Right renal pelvis (tissue), 4 donors: ENCODE data around the gene SLC6A3. TPM values are rescaled to one million over a fixed set of nuclear protein-coding genes. Genes with fewer than 3 reads are reported as not detected.

ENCODE experiments used
- DNase-seq, 4 donors: peaks; one replicate each; pipeline ENCODE4 v3.0.0-alpha.2; 2013; ENCODE audit warnings: low read depth in 4 of 4, low spot score in 3 of 4, missing footprints in 1 of 4
- polyA plus RNA-seq, 4 donors: library from polyadenylated mRNA; unstranded; fragments of 120-200 nt; gene quantifications; one replicate each; pipeline ENCODE4 v1.2.1, GENCODE V29; 2013; ENCODE audit not compliant: insufficient read length in 4 of 4

SLC6A3 gene
- under 1 TPM; 0.41 to 0.64 (median 0.62) TPM for polyA plus RNA-seq

DNA sequence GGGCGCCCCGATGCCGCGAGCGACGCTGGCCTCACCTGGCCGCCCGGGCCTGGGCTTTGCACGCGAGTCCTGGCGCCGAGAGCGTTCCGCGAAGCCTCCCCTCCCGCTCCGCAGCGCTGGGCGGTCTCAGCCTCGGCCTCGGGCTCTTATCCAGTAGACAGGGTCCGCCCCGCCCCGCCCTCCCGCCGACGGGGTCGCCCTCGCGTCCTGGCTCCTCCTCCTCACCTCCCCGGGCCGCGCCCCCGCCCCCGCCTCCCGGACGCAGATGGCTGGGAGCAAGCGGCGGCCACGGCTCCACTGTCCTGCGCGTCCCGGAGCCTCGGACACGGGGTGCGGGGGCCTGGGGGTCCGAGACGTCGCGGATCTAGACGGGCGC, at the start of gene SLC6A3:
Gene SLC6A3 (minus strand): TSS at position 128 of the 376 bp plus-strand sequence. CDS start 2,243 bp downstream, outside the sequence.
- peak in 3 of 4 donors; percentile 23 to 43 (median 38) for DNase-seq

DNA sequence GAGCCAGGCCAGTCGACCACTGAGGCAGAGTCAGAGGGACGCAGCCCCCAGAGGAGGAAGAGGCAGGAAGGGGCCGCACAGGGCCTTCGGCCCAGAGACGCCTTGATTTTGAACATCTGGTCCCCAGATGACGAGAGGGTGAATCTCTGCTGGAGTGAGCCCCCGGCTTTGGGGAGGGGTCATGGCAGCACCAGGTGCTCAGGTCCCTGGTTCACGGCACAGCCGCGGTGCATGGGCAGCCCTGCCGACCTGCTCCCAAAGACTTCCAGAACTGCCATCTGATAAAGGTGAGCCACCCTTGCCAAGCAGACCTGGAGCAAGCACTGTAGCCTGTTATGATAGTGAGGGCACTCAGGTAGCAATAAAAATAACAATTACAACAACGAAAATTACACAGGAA, 48.7 kb upstream of the SLC6A3 start:
- DNase-seq = no peak

DNA sequence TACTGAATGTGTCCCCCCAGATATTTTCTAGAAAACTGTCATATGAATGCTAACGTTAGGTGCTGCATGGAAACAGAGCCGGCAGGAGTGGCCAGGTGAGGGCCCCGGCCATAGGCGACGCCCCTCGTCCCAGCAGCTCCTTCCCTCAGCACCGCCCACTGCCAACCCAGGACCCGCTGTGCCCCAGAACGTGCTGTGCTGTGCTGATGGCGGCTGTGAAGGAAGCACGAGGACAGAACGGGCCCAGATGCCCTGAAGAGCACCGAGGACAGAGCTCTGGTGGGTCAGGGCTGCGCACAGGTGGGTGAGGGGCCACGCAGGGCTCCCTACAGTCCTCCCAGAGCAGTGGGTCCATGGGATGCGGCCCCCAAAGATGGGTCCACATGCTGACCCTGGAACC, 48.2 kb upstream of the SLC6A3 start:
- no peak for DNase-seq

DNA sequence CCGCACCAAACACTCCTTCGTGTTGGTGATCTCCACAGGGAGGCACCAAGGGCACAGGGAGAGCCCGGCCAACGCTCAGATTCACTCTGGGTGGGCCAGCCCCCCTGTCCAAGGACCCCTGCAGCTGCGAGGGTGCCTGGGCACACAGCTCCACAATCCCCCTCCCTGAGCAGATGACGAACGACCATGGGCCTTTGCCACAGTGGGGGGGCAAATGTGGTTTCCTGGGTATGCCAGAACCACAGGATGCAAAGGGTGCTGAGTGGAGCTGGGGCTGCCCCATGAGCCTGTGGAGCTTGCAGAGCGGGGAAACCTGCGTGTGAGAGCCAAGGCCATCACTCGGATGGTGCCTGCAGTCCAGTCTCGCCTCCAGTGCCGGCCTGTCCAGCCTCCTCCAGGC, 47.5 kb upstream of the SLC6A3 start:
- DNase-seq = no peak

DNA sequence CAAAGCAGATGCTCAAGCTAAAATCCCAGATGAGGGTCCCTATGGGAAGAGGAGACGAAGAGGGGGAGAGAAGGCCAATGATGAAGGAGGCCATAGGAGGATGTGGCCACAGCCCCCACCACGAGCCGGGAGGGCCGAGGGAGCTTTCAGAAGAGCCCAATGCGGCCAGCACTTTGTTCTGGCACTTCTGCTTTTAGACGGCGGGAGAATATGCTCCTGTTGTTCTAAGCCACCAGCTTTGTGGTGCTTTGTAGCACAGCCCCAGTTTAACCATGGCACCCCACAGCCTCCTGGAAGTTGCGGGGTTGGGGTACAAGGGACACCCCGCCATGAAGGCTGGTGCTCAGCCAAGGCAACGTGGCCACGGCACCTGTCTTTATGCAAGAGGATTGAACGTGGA, 45.1 kb upstream of the SLC6A3 start:
- DNase-seq = no peak

DNA sequence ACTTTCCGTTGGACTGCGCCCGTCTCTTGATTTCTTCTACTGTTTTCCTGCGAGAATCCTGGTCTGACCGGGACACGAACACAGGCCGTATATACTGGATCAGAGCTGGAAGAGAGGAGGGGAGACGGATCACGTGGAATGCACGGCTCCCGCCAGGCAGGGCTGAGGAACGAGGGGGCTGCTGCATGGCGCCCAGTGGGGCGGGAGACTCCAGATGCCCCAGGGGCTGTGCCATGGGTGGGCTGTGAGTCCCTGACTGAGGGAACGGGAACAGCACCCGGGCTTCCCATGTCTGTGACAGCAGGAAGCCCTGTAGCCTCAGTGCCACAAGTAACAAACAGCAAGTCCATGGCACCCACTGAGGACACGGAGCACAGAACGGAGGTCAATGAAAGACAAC, 44.5 kb upstream of the SLC6A3 start:
- no peak for DNase-seq

DNA sequence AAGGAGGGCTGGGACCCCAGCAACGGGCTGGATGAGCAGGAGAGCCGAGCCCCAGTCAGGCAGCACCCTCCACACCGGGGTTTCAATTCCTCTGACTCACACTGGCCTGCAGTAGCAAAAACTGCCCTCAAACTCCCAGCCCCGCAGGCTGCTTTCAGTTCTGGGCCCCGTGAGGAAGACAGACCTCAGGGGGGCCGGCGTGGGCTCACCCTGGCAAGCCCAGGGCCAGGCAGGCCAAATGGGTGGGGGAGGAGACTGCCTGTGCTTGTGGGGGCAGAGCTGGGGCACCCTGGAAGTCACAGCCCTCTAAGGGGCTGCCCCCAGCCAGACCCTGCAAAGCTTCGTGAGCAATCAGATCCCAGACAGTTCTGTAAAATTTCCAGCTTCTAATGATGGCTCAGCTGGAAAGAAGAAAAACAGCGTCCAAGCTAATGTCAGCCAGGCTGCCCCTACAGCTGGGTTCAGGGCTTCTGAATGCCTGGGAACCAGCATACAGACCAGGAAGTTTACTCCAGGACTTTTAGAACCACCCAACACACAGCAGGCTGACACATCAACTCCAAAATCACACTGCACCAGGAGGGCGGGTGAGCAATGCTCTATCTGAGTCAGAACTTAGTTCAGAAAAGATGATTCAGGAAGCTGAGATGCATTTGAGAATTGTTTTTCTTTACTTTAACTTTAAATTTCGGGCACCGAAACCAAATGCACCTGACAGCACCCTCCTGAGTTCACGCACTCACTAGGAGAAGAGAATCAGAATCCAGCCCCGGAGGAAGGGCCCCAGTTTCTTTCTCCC, 43.8 kb upstream of the SLC6A3 start:
- DNase-seq = no peak

DNA sequence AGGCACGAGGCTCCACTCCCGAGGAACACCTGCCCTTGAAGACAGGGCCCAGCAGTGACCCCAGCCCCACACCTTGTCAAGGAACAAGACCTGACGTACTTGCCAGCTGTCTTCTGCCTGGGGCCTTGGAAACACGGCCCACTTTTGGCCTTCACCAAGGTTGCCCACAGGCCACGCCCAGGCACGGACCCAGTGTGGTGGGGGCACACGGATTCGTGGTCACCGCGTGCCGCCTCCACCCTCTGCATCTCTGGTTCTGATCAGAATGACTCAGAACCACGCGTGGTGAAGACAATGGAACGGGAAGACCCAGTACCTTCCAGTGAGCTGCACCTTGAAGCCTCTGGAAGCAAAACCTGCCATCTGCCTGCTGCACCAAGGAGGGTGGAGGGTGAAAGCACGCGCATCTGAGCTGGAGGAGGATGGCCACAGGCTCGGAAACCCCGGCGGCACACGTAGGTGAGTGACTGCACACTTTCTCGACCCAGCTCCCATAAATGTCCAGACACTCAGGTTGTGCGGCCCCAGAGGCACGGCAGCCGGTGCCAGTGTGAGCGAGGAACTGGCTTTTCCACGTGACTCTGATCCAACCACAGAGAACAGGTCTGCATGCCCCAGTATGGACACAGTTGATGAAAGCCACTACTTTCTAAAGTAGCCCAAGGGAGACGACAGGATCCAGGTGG, 42.0 kb upstream of the SLC6A3 start:
- no peak for DNase-seq

DNA sequence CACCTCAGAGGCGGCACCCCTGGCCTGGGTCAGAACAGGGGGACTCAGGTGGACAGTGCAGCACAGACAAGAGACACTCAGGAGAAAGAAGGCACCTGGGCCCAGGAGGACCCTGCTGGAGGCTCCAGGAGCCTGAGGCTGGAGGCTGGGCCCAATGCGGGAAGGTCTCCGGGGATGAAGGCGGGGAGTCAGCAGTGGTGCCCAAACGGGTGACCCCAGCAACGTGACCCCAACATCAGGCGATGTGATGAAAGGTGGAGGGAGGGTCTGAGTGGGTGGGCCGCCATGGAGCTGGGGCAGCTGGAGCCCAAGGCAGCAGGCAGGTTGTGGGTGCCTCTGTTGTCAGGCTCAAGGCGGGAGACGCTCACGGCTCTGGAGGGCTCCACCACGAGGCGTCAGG, 41.0 kb upstream of the SLC6A3 start:
- no peak for DNase-seq

DNA sequence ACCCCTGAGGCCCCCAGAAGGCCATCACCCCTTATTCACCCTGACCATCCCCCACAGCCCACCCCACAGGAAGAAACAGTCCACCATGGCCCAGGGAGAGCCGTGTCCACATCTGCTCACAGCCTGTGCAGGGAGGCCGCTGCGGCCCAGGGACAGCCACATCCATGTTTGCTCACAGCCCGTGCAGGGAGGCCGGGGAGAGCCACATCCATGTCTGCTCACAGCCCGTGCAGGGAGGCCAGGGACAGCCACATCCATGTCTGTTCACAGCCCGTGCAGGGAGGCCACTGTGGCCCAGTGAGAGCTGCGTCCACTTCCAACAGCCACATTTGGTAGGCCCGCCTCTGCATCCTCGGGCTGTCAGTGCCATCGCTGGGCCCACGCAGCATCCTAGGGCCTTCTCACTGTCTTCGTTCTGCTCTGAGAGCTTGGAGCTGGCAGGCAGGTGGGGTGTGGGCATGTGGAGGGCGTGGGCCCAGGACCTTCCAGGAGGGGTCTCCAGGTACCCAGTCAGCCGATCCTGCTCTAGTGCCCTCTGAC, 40.4 kb upstream of the SLC6A3 start:
- DNase-seq = no peak

DNA sequence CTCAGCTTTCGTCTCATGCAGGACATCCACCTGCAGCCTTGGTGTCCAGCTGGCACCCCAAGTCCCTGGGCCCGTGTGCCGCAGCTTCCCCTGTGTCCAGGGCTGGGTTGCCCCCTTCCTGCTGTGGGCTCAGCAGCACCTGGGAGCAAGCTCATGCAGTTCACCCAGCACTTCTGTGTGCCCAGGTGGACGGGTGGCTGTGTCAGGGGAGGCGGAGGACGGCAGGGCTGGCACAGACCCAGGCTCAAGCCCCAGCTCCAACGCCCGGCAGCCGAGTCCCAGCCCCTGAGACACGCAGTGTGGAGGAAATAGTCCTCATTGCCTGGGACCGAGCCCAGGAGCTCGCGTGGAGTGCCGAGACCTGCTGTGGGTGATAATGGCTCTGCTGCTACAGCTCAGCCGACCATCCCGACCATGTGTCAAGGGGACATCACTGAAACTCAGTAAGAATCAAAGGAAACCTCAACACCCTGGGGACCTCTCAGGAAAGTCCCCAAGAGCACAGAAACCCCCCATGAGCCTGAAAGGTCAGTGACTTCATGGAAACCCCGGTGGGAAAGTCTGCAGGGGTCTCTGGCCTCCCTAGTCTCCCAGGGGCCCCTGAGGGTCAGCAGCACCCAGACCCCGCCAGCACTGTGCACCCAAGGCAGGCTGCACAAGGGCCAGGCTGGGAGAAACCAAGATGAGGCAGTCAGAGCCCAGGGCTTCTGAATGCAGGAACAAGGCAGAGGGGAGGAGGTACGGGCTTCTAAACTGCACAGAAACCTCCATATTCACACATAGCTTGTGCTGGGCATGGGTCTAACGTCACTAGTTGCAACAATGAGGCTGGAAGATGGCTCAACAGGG, 39.7 kb upstream of the SLC6A3 start:
- no peak for DNase-seq

DNA sequence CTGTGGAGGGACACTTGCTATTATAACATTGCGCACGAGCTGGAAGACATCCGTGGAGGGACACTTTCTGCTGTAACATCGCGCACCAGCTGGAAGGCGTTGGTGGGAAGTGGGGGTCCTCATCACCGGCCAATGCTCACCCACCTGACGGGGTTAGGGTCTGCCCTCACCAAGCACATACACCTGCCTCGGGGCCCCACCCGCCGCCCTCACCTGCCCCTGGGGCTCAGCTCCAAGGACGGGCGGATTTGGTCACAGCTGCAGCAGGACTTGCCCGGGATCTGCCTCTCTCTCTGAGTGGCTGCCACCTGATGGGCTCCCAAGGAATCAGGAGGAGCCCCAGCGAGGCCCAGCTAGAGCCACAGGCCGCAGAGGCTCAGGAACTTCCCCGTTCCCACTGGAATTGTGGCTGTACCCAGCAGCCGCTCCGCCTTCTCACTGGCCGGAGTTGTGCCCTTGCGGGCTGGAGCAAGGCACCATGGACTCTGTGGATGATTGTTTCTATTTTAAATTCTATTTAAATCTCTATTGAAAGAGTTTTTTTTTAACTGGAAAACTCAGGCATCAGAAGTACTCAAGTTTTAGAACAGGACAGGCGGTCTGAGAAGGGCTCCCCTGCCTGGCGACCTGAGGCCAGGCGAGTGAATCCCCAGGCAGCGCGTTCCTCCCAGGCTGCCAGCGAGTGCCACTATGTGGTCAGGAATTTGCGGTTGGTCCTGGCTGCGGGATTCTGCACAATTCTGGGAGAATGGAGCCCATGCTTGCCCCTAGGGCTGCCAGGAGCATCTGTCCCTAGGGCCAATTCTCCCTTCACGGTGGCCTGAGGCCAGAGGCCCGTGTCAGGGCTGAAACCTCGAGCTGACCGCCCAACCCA, 38.9 kb upstream of the SLC6A3 start:
- DNase-seq = no peak

DNA sequence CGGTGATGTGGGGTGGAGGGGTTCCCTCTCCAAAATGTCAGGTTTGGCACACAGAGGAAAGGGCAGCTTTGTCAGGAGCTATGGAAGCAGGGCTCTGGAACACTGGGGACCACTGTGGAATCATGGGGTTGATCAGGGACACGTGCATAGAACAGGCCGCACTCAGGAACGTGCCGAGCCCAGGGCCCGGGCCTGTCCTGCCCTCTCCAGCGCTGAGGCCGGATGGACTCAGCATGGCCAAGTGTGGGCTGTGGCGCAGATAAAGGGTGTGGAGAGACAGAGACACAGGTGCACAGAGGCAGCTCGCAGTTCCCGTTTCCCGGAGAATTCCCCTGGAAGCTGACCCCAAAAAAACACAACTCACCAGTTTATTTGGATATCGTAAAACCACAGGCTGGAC, 37.8 kb upstream of the SLC6A3 start:
- no peak for DNase-seq

DNA sequence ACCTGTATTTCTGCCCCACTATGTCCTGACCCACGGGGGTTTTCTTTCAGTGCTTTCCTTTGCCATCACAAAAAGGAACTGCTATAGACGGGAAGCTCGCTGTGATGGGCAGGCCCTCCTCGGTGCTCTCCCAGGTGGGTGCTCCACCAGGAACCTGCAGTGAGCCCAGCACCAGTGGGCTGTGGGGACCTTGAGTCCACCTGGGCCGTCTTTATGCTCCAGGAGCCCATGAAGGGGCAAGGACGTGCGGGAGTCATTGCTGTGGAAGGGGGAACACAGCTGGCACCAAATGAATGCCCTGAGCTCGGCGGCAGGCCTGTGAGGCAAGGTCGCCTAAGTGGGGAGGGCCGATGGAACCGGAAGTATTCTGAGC, 36.7 kb upstream of the SLC6A3 start:
- no peak for DNase-seq

DNA sequence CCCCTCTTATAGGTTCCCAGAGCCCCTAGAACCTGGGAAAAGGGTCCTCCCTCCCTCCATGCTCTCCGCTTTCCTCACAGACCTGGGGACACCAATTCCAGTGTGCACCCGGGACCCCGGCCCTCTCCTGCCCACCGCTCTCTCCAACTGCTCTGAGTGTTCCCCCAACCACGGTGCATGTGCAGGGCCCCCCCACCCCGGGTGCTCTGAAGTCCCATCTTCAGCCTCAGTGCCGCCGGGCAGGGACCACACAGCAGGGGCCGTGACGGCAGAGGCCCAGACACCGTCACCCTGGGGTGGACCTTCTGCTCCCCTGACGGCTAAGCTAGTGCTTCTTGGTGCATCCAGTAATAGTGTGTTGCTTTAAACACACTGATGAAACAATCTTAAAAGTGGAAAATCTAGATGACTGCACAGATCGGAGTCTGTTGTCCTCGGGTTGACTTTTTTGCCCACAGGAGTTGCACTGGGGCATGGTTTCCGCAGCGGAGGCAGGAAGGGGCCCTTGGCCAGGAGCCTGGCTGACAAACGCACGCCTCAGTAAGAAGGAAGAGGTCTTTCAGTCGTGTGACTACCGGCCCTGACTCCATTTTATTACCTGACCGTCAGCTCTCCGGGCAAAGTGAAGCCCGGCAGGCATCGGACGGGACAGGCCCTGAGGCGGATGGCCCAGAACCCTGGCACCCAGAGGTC, 36.2 kb upstream of the SLC6A3 start:
- DNase-seq = no peak

DNA sequence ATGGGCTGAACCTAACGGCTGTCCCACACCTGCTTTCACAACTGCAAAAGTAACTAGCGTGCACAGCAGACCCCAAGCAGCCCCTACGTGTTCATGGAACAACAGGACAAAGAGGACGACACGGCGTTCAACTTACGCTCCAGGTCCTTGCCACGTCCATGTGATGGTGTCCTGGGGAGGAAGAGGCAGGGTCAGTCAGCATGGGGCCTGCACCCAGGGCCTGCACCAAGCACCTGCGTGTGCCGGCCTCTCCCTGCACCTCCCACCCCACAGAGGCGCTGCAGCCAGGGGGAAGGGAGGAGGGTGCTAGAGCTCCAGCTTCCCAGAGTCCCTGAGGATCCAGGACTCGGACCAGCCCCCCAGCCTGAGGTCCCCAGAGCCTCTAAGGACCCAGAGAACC, 35.6 kb upstream of the SLC6A3 start:
- no peak for DNase-seq

DNA sequence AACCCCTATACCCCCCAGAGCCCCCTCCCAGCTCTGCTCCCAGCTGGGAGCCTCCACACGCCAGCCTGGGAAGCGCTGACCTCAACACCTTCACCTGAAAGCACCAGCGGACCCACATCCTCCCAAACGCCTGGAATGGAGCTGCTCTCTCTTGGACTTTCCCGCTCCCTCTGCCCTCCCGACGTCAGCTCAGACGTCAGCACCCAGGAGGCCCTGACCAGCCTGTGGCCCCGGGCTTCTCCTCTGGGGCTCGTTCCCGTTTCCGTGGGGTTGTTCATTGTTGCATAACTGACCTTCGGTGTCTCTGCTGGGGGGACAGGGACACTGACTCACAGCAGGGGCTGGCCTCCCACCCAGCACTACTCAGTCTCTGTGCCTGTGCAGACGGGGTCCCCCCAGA, 35.0 kb upstream of the SLC6A3 start:
- DNase-seq = no peak

DNA sequence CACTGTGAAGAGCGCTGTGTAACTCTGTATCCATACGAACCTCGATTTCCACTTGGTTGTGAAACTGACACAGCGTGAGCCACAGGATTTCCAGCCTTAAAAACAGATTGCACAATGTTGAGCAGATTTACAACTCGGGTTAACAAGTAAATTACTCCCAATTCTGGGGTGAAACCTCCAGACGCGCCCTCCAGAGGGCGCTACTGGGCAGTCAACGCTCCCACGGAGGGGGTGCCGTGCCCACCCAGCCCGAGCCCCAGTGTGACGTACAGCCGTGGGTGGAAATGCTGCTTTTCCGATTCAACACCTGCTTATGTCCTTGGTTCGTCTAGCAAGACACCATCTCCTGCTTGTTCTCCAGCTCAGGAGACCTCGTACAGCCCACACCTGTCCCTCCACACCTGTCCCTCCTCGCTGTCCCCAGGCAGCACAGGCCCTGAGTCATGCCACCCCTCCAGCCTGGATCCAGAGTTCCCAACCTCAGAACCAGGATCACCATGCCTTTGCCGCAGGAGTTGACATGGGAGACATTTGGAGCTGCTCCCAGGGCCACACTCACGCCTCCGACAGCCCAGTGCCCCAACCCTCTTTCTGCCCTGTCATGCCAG, 34.4 kb upstream of the SLC6A3 start:
- peak in 2 of 4 donors; percentile 7 to 8 for DNase-seq

DNA sequence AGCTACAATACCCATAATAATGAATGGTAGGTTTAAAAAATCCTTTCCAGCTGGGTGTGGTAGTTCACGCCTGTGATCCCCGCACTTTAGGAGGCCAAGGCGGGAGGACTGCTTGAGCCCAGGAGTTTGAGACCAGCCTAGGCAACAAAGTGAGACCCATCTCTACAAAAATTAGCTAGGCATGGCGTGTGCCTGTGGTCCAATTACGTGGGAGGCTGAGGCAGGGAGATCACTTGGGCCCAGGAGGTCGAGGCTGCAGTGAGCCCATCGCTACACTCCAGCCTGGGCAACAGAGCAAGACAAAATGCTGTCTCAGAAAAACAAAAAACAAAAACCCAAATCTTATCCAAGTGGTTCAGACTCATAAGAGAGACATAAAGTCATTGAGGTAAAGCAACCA, 33.8 kb upstream of the SLC6A3 start:
- DNase-seq = no peak
